ENCODE results near the gene DCAF11. TPM values are rescaled to one million over a fixed set of nuclear protein-coding genes. Genes with fewer than 3 reads are reported as not detected.
A peak's percentile ranks its signal among the peaks of the same experiment; 100 is the strongest.

Gene DCAF11
- total and polyA plus RNA-seq, 2 of the 13 experiments (the other 11 are each of a cell fraction or from before 2014, with no cell fraction given): 150 to 257 TPM

DNA sequence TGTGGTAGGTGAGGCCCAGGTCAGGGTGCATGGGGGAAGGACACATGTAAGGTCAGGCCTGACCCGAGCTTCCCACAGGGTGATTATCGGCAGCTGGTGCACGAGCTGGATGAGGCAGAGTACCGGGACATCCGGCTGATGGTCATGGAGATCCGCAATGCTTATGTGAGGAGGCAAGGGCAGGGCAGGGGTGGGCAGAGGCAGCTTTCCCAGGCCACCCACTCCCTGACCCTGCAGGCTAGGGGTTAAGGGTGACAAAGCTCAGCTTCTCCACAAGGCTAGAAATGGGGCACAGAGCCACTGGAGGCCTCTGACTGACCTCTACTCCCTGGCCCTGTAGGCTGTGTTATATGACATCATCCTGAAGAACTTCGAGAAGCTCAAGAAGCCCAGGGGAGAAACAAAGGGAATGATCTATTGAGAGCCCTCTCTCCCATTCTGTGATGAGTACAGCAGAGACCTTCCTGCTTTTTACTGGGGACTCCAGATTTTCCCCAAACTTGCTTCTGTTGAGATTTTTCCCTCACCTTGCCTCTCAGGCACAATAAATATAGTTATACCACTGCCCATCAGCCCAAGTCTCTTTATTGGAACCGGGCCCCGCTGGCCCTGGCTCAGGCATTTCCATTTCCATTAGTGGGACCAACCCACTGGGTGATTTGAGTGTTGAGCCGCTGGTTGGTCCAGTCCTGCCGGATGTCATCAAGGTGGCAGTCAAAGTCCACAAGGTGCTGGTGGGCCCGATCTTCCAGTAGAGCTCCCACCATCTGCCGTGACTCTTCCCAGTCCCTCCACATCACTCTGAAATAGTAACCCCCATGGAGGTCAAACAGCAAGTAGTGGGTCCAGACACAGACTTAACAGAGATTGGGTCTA is 24.1 kb downstream of the DCAF11 start (continued):
- TF ChIP-seq, protein P1, sequence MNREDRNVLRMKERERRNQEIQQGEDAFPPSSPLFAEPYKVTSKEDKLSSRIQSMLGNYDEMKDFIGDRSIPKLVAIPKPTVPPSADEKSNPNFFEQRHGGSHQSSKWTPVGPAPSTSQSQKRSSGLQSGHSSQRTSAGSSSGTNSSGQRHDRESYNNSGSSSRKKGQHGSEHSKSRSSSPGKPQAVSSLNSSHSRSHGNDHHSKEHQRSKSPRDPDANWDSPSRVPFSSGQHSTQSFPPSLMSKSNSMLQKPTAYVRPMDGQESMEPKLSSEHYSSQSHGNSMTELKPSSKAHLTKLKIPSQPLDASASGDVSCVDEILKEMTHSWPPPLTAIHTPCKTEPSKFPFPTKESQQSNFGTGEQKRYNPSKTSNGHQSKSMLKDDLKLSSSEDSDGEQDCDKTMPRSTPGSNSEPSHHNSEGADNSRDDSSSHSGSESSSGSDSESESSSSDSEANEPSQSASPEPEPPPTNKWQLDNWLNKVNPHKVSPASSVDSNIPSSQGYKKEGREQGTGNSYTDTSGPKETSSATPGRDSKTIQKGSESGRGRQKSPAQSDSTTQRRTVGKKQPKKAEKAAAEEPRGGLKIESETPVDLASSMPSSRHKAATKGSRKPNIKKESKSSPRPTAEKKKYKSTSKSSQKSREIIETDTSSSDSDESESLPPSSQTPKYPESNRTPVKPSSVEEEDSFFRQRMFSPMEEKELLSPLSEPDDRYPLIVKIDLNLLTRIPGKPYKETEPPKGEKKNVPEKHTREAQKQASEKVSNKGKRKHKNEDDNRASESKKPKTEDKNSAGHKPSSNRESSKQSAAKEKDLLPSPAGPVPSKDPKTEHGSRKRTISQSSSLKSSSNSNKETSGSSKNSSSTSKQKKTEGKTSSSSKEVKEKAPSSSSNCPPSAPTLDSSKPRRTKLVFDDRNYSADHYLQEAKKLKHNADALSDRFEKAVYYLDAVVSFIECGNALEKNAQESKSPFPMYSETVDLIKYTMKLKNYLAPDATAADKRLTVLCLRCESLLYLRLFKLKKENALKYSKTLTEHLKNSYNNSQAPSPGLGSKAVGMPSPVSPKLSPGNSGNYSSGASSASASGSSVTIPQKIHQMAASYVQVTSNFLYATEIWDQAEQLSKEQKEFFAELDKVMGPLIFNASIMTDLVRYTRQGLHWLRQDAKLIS (CRISPR knock-in tag; IDR thresholded peaks at IDR 0.05): no peak; the same call in 1 of the 2 replicates
- TF ChIP-seq GATA4 (IDR thresholded peaks at IDR 0.05; ENCODE audit: borderline replicate concordance, low read depth) (no peak), KLF6 (CRISPR knock-in tag; IDR thresholded peaks at IDR 0.05) (no peak), ZNF747 (CRISPR knock-in tag; IDR thresholded peaks at IDR 0.05; ENCODE audit: borderline replicate concordance) (no peak), JUND (CRISPR knock-in tag; IDR thresholded peaks at IDR 0.05) (no peak), ZNF382 (CRISPR knock-in tag; IDR thresholded peaks at IDR 0.05; ENCODE audit: borderline replicate concordance) (no peak), NR3C1 (CRISPR knock-in tag; IDR thresholded peaks at IDR 0.05) (no peak), NCOA2 (CRISPR knock-in tag; IDR thresholded peaks at IDR 0.05) (no peak), FOXM1 (CRISPR knock-in tag; IDR thresholded peaks at IDR 0.05) (no peak), NFKB2 (CRISPR knock-in tag; IDR thresholded peaks at IDR 0.05; ENCODE audit: borderline replicate concordance) (no peak), ATF2 (CRISPR knock-in tag; IDR thresholded peaks at IDR 0.05) (no peak), TBP (CRISPR knock-in tag; IDR thresholded peaks at IDR 0.05) (no peak), ZBTB43 (CRISPR knock-in tag; conservative IDR thresholded peaks at IDR 0.05) (no peak), PRDM4 (CRISPR knock-in tag; IDR thresholded peaks at IDR 0.05; ENCODE audit: borderline replicate concordance) (no peak), NFRKB (IDR thresholded peaks at IDR 0.05) (no peak), NR0B2 (CRISPR knock-in tag; IDR thresholded peaks at IDR 0.05) (0 out of 2 replicates have a peak, but pooled peaks have one; percentile 55), ZNF660 (CRISPR knock-in tag; IDR thresholded peaks at IDR 0.05; ENCODE audit: borderline replicate concordance, low read depth) (no peak), NCOA5 (CRISPR knock-in tag; IDR thresholded peaks at IDR 0.05) (no peak), ZFYVE20 (CRISPR knock-in tag; IDR thresholded peaks at IDR 0.05; ENCODE audit: borderline replicate concordance, low read depth) (no peak)
